Mammary epithelial cell (primary cell): ENCODE measurements around the gene MAX.

ENCODE experiments used
- CTCF ChIP-seq, 2 donors: IDR thresholded peaks in 1 of 2; conservative IDR thresholded peaks in 1 of 2; 2 replicates each; pipeline ENCODE4 v1.5.1; 2011 to 2012; ENCODE audit warnings: inconsistent platforms in 2 of 2, low read length in 2 of 2, mild to moderate bottlenecking in 2 of 2, control low read depth in 1 of 2, low read depth in 1 of 2; ENCODE audit not compliant: insufficient read depth in 1 of 2; ENCODE audit errors: extremely low read depth in 1 of 2
- EZH2 ChIP-seq: IDR thresholded peaks from 2 replicates; pipeline ENCODE4 v1.6.1; 2012; ENCODE audit warnings: low read length, inconsistent platforms, borderline replicate concordance

DNA sequence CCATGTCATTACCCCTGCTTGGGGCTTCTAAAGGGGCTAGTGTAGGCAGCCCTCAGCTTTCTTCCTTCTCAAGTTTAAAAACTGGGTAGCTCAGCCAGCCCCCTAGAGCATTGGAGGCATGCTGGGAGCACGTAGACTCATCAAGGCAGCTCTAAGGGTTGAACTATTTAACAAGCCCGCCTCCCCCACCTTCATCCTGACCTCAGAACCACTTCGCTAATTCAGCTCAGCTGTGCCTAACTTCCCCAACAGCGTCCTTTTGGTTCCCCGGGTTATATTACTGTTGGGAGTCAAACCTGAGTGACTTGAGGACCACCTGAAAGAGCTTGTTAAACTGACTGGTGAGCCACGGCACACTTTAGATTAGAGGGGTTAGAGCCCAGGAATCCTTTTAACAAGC, 30.1 kb downstream of the MAX start:
- TF ChIP-seq CTCF (conservative IDR thresholded peaks at IDR 0.05 in 1 of 2, IDR thresholded peaks at IDR 0.05 in 1 of 2; ENCODE audit: extremely low read depth in 1 of 2, insufficient read depth in 1 of 2, low read depth in 1 of 2, low read length in 2 of 2) (no peak), EZH2 (no peak)
